Measurements from ENCODE around the gene RAD51B.

Gene RAD51B

GRCh38 chr14:68510201-68511128 is 690.9 kb downstream of the RAD51B start:
- Histone ChIP-seq H3K27me3 (replicated peaks; ENCODE audit: control insufficient read depth, insufficient read depth, low read length) (no peaks in the 10 kb centered on the region), H3K36me3 (ENCODE audit: control insufficient read depth, insufficient read depth, low read length) (no peaks in the 10 kb centered on the region), H3K4me3 (replicated peaks; ENCODE audit: low read depth, low read length) (no peak overlapping the region)
- DNase-seq (ENCODE audit: extremely low read depth, insufficient read length): no peak
- TF ChIP-seq, protein P1, sequence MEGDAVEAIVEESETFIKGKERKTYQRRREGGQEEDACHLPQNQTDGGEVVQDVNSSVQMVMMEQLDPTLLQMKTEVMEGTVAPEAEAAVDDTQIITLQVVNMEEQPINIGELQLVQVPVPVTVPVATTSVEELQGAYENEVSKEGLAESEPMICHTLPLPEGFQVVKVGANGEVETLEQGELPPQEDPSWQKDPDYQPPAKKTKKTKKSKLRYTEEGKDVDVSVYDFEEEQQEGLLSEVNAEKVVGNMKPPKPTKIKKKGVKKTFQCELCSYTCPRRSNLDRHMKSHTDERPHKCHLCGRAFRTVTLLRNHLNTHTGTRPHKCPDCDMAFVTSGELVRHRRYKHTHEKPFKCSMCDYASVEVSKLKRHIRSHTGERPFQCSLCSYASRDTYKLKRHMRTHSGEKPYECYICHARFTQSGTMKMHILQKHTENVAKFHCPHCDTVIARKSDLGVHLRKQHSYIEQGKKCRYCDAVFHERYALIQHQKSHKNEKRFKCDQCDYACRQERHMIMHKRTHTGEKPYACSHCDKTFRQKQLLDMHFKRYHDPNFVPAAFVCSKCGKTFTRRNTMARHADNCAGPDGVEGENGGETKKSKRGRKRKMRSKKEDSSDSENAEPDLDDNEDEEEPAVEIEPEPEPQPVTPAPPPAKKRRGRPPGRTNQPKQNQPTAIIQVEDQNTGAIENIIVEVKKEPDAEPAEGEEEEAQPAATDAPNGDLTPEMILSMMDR (IDR thresholded peaks at IDR 0.05; ENCODE audit: insufficient read depth, low read length, poor library complexity, severe bottlenecking): no peak

- H3K27me3 ChIP-seq (replicated peaks; ENCODE audit: control insufficient read depth, insufficient read depth, low read length): no peaks in the 10 kb centered on the region
- no peak for DNase-seq (ENCODE audit: extremely low read depth, insufficient read length)
- no peaks in the 10 kb centered on the region for H3K36me3 ChIP-seq (ENCODE audit: control insufficient read depth, insufficient read depth, low read length)
- TF ChIP-seq, protein P1 (IDR thresholded peaks at IDR 0.05; ENCODE audit: insufficient read depth, low read length, poor library complexity, severe bottlenecking): no peak
- H3K4me3 ChIP-seq (replicated peaks; ENCODE audit: low read depth, low read length): no peak overlapping the region
Observed at GRCh38 chr14:68511129-68512047, 691.8 kb downstream of the RAD51B start.

DNA sequence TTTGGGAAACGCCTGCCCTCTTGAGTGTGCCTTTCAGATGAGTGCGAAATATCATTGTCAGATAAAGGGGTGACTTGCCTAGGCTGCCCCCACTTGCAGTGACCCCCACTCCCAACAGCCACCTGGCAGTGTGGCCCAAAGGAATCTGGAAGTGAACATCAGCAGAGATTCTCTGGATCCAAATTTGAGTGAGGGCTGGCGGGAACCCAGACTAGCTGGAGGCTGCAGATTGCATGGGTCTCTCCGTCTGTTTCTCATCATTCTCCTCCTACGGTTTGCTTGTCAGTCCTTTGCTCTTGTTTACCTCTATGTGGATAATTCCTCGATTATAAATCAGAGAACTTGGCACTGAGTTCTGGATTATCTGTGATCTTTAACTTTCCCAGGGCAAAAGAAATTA is 692.5 kb downstream of the RAD51B start:
- no peaks in the 10 kb centered on the region for H3K27me3 ChIP-seq (replicated peaks; ENCODE audit: control insufficient read depth, insufficient read depth, low read length)
- TF ChIP-seq, protein P1 (IDR thresholded peaks at IDR 0.05; ENCODE audit: insufficient read depth, low read length, poor library complexity, severe bottlenecking): no peak
- H3K36me3 ChIP-seq (ENCODE audit: control insufficient read depth, insufficient read depth, low read length): no peaks in the 10 kb centered on the region
- DNase-seq (ENCODE audit: extremely low read depth, insufficient read length): no peak
- H3K4me3 ChIP-seq (replicated peaks; ENCODE audit: low read depth, low read length): no peak overlapping the region

DNA sequence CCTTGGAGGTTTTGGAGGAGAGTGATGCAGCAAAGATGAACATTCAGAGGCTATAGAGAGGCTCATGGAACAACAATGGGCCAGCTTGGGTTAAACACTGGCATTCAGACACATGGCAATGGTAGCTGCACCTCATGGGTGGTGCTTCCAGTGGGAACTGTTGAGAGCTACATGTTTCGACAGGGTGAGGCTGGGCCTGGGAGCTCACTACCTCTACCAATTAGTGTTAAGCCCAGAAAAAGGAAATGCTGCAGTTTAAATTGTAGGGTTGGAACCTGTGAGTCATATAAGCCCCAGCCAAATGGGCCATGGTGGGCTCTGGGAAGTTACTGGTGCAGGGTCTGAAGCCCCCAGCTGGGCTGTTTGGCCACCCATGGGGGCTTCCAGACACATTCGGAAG is 693.6 kb downstream of the RAD51B start:
- no peak for DNase-seq (ENCODE audit: extremely low read depth, insufficient read length)
- no peak overlapping the region for H3K4me3 ChIP-seq (replicated peaks; ENCODE audit: low read depth, low read length)
- no peaks in the 10 kb centered on the region for H3K27me3 ChIP-seq (replicated peaks; ENCODE audit: control insufficient read depth, insufficient read depth, low read length)
- TF ChIP-seq, protein P1 (IDR thresholded peaks at IDR 0.05; ENCODE audit: insufficient read depth, low read length, poor library complexity, severe bottlenecking): no peak
- no peaks in the 10 kb centered on the region for H3K36me3 ChIP-seq (ENCODE audit: control insufficient read depth, insufficient read depth, low read length)

- no peak overlapping the region for H3K4me3 ChIP-seq (replicated peaks; ENCODE audit: low read depth, low read length)
Observed at GRCh38 chr14:68513838-68514607, 694.4 kb downstream of the RAD51B start.

More at GRCh38 chr14:68513838-68514607, 694.4 kb downstream of the RAD51B start:
- peak; percentile 55 for DNase-seq (ENCODE audit: extremely low read depth, insufficient read length)
- H3K27me3 ChIP-seq (replicated peaks; ENCODE audit: control insufficient read depth, insufficient read depth, low read length): no peaks in the 10 kb centered on the region
- H3K36me3 ChIP-seq (ENCODE audit: control insufficient read depth, insufficient read depth, low read length): no peaks in the 10 kb centered on the region
- TF ChIP-seq, protein P1 (IDR thresholded peaks at IDR 0.05; ENCODE audit: insufficient read depth, low read length, poor library complexity, severe bottlenecking): no peak
